ENCODE results near the gene DCLK2. TPM values are rescaled to one million over a fixed set of nuclear protein-coding genes. Genes with fewer than 3 reads are reported as not detected.

Gene DCLK2
- total RNA-seq, 2 experiments from 2014 or later: not detected

GRCh38 chr4:150268444-150268843 lies 190.2 kb downstream of the DCLK2 start:
- intact Hi-C loops (cut with micrococcal nuclease; ENCODE audit: unreplicated experiment): no loop called here

GRCh38 chr4:150278206-150278605 lies 200.0 kb downstream of the DCLK2 start:
- H2AFZ ChIP-seq (ENCODE audit: low read length): no peak overlapping the region
- TF ChIP-seq EZH2phosphoT487 (IDR thresholded peaks at IDR 0.05; ENCODE audit: borderline replicate concordance, low read depth, low read length) (no peak), CTCF (conservative IDR thresholded peaks at IDR 0.05; ENCODE audit: low read length) (no peak)
- DNase-seq (ENCODE audit: low spot score): no peak
- BruUV-seq (replicated peaks): no TSS peak
- no peak overlapping the region for H3K4me2 ChIP-seq (ENCODE audit: low read length)
- no peaks in the 10 kb centered on the region for H3K79me2 ChIP-seq (ENCODE audit: insufficient read depth, low read depth, low read length)
- ChIA-PET POLR2A (no interaction called here), CTCF (ENCODE audit: unreplicated experiment) (no interaction called here)
- H3K36me3 ChIP-seq (ENCODE audit: insufficient read depth, low read length): no peaks in the 10 kb centered on the region
- H3K4me1 ChIP-seq (ENCODE audit: insufficient read depth, low read length, poor library complexity, severe bottlenecking): no peaks in the 10 kb centered on the region
- intact Hi-C loops (cut with micrococcal nuclease; ENCODE audit: unreplicated experiment): no loop called here
- no peaks in the 10 kb centered on the region for H4K20me1 ChIP-seq (ENCODE audit: insufficient read depth, low read length)
- H3K9me3 ChIP-seq (ENCODE audit: low read length): no peaks in the 10 kb centered on the region
- no peak overlapping the region for H3K4me3 ChIP-seq (ENCODE audit: low read depth, low read length, poor library complexity, severe bottlenecking)
- no peak overlapping the region for H3K27ac ChIP-seq (ENCODE audit: low read depth, low read length, poor library complexity, severe bottlenecking)
- no peaks in the 10 kb centered on the region for H3K9me2 ChIP-seq (ENCODE audit: insufficient read depth, low read length)

More at GRCh38 chr4:150268444-150268843, 190.2 kb downstream of the DCLK2 start:
- no peak for DNase-seq (ENCODE audit: low spot score)
- Histone ChIP-seq H3K9me2 (ENCODE audit: insufficient read depth, low read length) (no peaks in the 10 kb centered on the region), H3K9me3 (ENCODE audit: low read length) (no peaks in the 10 kb centered on the region), H4K20me1 (ENCODE audit: insufficient read depth, low read length) (no peaks in the 10 kb centered on the region), H3K79me2 (ENCODE audit: insufficient read depth, low read depth, low read length) (no peaks in the 10 kb centered on the region), H3K4me2 (ENCODE audit: low read length) (no peak overlapping the region), H3K36me3 (ENCODE audit: insufficient read depth, low read length) (no peaks in the 10 kb centered on the region), H3K27ac (ENCODE audit: low read depth, low read length, poor library complexity, severe bottlenecking) (no peak overlapping the region), H3K4me3 (ENCODE audit: low read depth, low read length, poor library complexity, severe bottlenecking) (no peak overlapping the region), H3K4me1 (ENCODE audit: insufficient read depth, low read length, poor library complexity, severe bottlenecking) (no peaks in the 10 kb centered on the region), H2AFZ (ENCODE audit: low read length) (no peak overlapping the region)
- ChIA-PET CTCF (ENCODE audit: unreplicated experiment) (no interaction called here), POLR2A (no interaction called here)
- TF ChIP-seq CTCF (conservative IDR thresholded peaks at IDR 0.05; ENCODE audit: low read length) (no peak), EZH2phosphoT487 (IDR thresholded peaks at IDR 0.05; ENCODE audit: borderline replicate concordance, low read depth, low read length) (no peak)
- no TSS peak for BruUV-seq (replicated peaks)

GRCh38 chr4:150280081-150280895 lies 202.0 kb downstream of the DCLK2 start:
- ChIA-PET POLR2A (interaction anchor here (0.7 to 1.0 kb wide), 2 partner anchors 14 to 58 kb away, joined by 3 to 4 read pairs; no protein-coding TSS in a partner anchor), CTCF (ENCODE audit: unreplicated experiment) (no interaction called here)
- H3K9me2 ChIP-seq (ENCODE audit: insufficient read depth, low read length): no peaks in the 10 kb centered on the region
- no peaks in the 10 kb centered on the region for H3K36me3 ChIP-seq (ENCODE audit: insufficient read depth, low read length)
- no peaks in the 10 kb centered on the region for H3K79me2 ChIP-seq (ENCODE audit: insufficient read depth, low read depth, low read length)
- no peak overlapping the region for H3K27ac ChIP-seq (ENCODE audit: low read depth, low read length, poor library complexity, severe bottlenecking)
- H2AFZ ChIP-seq (ENCODE audit: low read length): no peak overlapping the region
- no TSS peak for BruUV-seq (replicated peaks)
- H3K9me3 ChIP-seq (ENCODE audit: low read length): no peaks in the 10 kb centered on the region
- intact Hi-C loops (cut with micrococcal nuclease; ENCODE audit: unreplicated experiment): no loop called here
- H3K4me3 ChIP-seq (ENCODE audit: low read depth, low read length, poor library complexity, severe bottlenecking): no peak overlapping the region
- no peak overlapping the region for H3K4me2 ChIP-seq (ENCODE audit: low read length)
- H4K20me1 ChIP-seq (ENCODE audit: insufficient read depth, low read length): no peaks in the 10 kb centered on the region
- DNase-seq (ENCODE audit: low spot score): no peak
- no peaks in the 10 kb centered on the region for H3K4me1 ChIP-seq (ENCODE audit: insufficient read depth, low read length, poor library complexity, severe bottlenecking)
- TF ChIP-seq CTCF (conservative IDR thresholded peaks at IDR 0.05; ENCODE audit: low read length) (no peak), EZH2phosphoT487 (IDR thresholded peaks at IDR 0.05; ENCODE audit: borderline replicate concordance, low read depth, low read length) (no peak)

Measured in OCI-LY7 (cell line).